K562 (cell line): ENCODE results near the gene UVRAG. TPM values are rescaled to one million over a fixed set of nuclear protein-coding genes. Genes with fewer than 3 reads are reported as not detected.

Experiments used
- ADNP ChIP-seq: fragments of 200-800 bp; sonication (Bioruptor generic); IDR thresholded peaks from 2 replicates; pipeline ENCODE4 v1.6.1; 2016; ENCODE audit warnings: missing genetic modification characterization, missing compliant biosample characterization
- BRCA1 ChIP-seq, 2 experiments: fragments of 450-650 bp in 1 of 2; sonication (generic) in 1 of 2; formaldehyde crosslinking in 1 of 2; IDR thresholded peaks; 2 replicates each; pipeline versions ENCODE4 v1.5.0 to v1.6.1; 2017 to 2020; ENCODE audit warnings: mild to moderate bottlenecking in 1 of 2, missing genetic modification reagents in 1 of 2
- BRD9 ChIP-seq: fragments of 450-650 bp; IDR thresholded peaks from 2 replicates; pipeline ENCODE4 v1.6.1; 2018; ENCODE audit warnings: low read depth; ENCODE audit not compliant: partially characterized antibody
- PBX2 ChIP-seq, 2 experiments: IDR thresholded peaks in 1 of 2; conservative IDR thresholded peaks in 1 of 2; 2 replicates each; pipeline ENCODE4 v1.6.1; 2016; ENCODE audit warnings: low read depth in 2 of 2, mild to moderate bottlenecking in 1 of 2, missing compliant biosample characterization in 1 of 2, missing genetic modification characterization in 1 of 2, moderate library complexity in 1 of 2
- ZNF699 ChIP-seq: fragments of 250-450 bp; sonication (Bioruptor Pico); IDR thresholded peaks from 2 replicates; pipeline ENCODE4 v1.8.0; 2021; ENCODE audit warnings: mild to moderate bottlenecking, moderate library complexity; ENCODE audit not compliant: insufficient replicate concordance
- polyA plus RNA-seq, 8 experiments: library from polyadenylated mRNA; depleted of rRNA in 4 of 8; stranded (reverse) in 5 of 8; unstranded in 3 of 8; fragments of >200 nt; fragmentation: Nextera tagmentation in 2 of 8; fragmentation: Illumina TruSeq in 1 of 8; extraction: Ambion mirVana in 2 of 8; extraction: Trizol in 1 of 8; gene quantifications; 2 replicates each; pipeline versions ENCODE4 v1.2.1 to v1.2.3, GENCODE V29; 2011 to 2014; ENCODE audit warnings: inconsistent platforms in 1 of 8, missing spikeins in 1 of 8
- total RNA-seq, 7 experiments: library from RNA; depleted of rRNA in 6 of 7; stranded (reverse); fragments of >200 nt in 6 of 7; fragmentation: Illumina TruSeq in 2 of 7; extraction: Trizol in 2 of 7; gene quantifications; 2 replicates each; pipeline versions ENCODE4 v1.2.1 to v1.2.3, GENCODE V29; 2011 to 2021; ENCODE audit warnings: low replicate concordance in 1 of 7
- TF ChIP-seq, protein P1 (sequence below): conservative IDR thresholded peaks from 2 replicates; pipeline ENCODE4 v1.6.1; 2011; ENCODE audit warnings: low read depth, mild to moderate bottlenecking, low read length; ENCODE audit not compliant: control insufficient read depth

The UVRAG gene
- total and polyA plus RNA-seq, 9 of the 15 experiments (the other 6 are each of a cell fraction or from before 2014, with no cell fraction given) = 3.1 to 17.8 (median 12.4) TPM

DNA sequence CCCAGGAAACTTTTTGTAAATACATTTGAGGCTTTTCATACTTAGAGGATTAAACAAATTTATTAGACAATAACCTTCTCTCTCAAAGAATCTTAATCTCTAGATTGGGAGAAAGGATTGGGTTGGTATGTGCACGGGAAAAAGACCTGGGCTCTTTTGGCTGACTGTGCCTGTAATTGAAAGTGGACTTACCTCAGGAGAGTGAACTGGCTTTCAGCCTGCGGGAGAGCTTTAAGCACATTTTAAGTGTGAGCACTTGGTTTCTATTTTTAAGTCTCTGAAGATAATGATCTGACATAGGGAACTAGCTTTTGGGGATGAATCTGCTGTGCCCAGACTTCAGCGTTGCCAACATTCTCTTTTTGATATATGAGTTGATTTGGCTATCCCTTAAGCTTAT is 35.8 kb downstream of the UVRAG start (continued):
- TF ChIP-seq BRCA1 (IDR thresholded peaks at IDR 0.05) = no peak
- no peak for TF ChIP-seq BRCA1 (CRISPR knock-in tag; IDR thresholded peaks at IDR 0.05)
- TF ChIP-seq ZNF699 (CRISPR knock-in tag) = no peak
- TF ChIP-seq, protein P1, sequence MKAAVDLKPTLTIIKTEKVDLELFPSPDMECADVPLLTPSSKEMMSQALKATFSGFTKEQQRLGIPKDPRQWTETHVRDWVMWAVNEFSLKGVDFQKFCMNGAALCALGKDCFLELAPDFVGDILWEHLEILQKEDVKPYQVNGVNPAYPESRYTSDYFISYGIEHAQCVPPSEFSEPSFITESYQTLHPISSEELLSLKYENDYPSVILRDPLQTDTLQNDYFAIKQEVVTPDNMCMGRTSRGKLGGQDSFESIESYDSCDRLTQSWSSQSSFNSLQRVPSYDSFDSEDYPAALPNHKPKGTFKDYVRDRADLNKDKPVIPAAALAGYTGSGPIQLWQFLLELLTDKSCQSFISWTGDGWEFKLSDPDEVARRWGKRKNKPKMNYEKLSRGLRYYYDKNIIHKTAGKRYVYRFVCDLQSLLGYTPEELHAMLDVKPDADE = no peak
- TF ChIP-seq PBX2 (CRISPR knock-in tag; IDR thresholded peaks at IDR 0.05; ENCODE audit: low read depth) = no peak
- no peak for TF ChIP-seq PBX2 (tag; conservative IDR thresholded peaks at IDR 0.05; ENCODE audit: low read depth)
- TF ChIP-seq ADNP = no peak
- TF ChIP-seq BRD9 = no peak
